ENCODE results near the gene KCNG3. TPM values are rescaled to one million over a fixed set of nuclear protein-coding genes. Genes with fewer than 3 reads are reported as not detected.

KCNG3 gene
- total RNA-seq, 1 donor from 2014 or later = 0.79 TPM

GRCh38 chr2:42457011-42457410 lies 36.8 kb downstream of the KCNG3 start:
- Histone ChIP-seq H3K36me3 (ENCODE audit: control insufficient read depth, insufficient read depth, low read length) (no peaks in the 10 kb centered on the region), H3K27me3 (ENCODE audit: control insufficient read depth, insufficient read depth, low read length) (no peaks in the 10 kb centered on the region), H3K4me3 (ENCODE audit: low read depth, low read length) (no peak overlapping the region)
- no peak for DNase-seq (ENCODE audit: low read depth)
- TF ChIP-seq, protein P1, sequence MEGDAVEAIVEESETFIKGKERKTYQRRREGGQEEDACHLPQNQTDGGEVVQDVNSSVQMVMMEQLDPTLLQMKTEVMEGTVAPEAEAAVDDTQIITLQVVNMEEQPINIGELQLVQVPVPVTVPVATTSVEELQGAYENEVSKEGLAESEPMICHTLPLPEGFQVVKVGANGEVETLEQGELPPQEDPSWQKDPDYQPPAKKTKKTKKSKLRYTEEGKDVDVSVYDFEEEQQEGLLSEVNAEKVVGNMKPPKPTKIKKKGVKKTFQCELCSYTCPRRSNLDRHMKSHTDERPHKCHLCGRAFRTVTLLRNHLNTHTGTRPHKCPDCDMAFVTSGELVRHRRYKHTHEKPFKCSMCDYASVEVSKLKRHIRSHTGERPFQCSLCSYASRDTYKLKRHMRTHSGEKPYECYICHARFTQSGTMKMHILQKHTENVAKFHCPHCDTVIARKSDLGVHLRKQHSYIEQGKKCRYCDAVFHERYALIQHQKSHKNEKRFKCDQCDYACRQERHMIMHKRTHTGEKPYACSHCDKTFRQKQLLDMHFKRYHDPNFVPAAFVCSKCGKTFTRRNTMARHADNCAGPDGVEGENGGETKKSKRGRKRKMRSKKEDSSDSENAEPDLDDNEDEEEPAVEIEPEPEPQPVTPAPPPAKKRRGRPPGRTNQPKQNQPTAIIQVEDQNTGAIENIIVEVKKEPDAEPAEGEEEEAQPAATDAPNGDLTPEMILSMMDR (IDR thresholded peaks at IDR 0.05; ENCODE audit: insufficient read depth, low read length, poor library complexity, severe bottlenecking) = no peak

DNA sequence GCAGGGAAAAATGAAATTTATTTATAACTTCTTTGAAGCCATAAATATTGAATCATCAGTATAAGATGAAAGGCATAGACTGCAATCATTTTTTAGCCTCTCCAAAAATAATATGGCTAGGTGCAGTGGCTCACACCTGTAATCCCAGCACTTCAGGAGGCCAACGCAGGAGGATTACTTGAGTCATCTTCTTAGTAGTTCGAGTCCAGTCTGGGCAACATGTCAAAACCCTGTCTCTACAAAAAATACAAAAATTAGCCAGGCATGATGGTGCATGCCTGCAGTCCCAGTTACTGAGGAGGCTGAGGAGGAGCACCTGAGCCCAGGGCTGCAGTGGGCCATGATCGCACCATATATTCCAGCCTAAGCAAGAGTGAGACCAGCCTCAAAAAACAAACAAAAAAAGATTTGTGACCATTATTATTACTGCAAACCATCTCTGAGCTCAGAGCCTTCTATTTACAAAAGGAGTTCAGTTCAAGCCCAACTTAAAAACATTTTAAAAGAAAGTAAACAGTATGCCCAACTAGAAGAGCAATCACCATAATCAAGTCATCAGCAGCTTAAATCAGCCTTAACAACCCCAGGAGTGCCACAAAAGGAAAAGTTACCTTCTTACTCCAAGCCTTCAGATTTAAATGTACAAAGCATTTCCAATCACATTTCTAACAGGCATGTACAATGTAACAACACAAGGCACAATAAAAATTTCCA lies 37.5 kb downstream of the KCNG3 start:
- Histone ChIP-seq H3K27me3 (ENCODE audit: control insufficient read depth, insufficient read depth, low read length) (no peaks in the 10 kb centered on the region), H3K36me3 (ENCODE audit: control insufficient read depth, insufficient read depth, low read length) (no peaks in the 10 kb centered on the region), H3K4me3 (ENCODE audit: low read depth, low read length) (no peak overlapping the region)
- no peak for DNase-seq (ENCODE audit: low read depth)
- TF ChIP-seq, protein P1 (IDR thresholded peaks at IDR 0.05; ENCODE audit: insufficient read depth, low read length, poor library complexity, severe bottlenecking) = no peak

GRCh38 chr2:42452545-42452944 lies 41.2 kb downstream of the KCNG3 start:
- Histone ChIP-seq H3K27me3 (ENCODE audit: control insufficient read depth, insufficient read depth, low read length) (no peaks in the 10 kb centered on the region), H3K4me3 (ENCODE audit: low read depth, low read length) (no peak overlapping the region), H3K36me3 (ENCODE audit: control insufficient read depth, insufficient read depth, low read length) (no peaks in the 10 kb centered on the region)
- TF ChIP-seq, protein P1 (IDR thresholded peaks at IDR 0.05; ENCODE audit: insufficient read depth, low read length, poor library complexity, severe bottlenecking) = no peak
- DNase-seq (ENCODE audit: low read depth) = no peak

DNA sequence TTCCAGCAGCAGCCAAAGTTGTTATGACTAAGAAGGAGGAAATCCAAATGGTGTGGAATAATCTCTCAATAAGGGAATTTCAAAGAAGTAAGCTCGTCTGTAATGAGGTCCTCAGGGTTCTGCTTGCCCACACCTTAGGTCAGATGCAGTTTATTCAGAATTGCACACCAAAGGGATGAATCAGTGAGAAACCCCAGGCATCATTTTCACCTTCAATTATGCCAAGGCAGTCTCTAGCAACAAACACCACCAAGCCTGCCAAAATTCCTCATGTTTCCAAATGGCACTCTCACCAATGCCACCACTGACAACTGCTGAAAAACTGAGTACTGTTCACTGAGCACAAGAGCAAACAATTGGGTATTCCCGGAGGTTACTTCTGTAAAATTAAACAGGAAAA lies 43.6 kb downstream of the KCNG3 start:
- TF ChIP-seq, protein P1 (IDR thresholded peaks at IDR 0.05; ENCODE audit: insufficient read depth, low read length, poor library complexity, severe bottlenecking) = no peak
- H3K4me3 ChIP-seq (ENCODE audit: low read depth, low read length) = no peak overlapping the region
- peak; percentile 41 for DNase-seq (ENCODE audit: low read depth)
- H3K36me3 ChIP-seq (ENCODE audit: control insufficient read depth, insufficient read depth, low read length) = no peaks in the 10 kb centered on the region
- no peaks in the 10 kb centered on the region for H3K27me3 ChIP-seq (ENCODE audit: control insufficient read depth, insufficient read depth, low read length)

- Histone ChIP-seq H3K27me3 (ENCODE audit: control insufficient read depth, insufficient read depth, low read length) (no peaks in the 10 kb centered on the region), H3K4me3 (ENCODE audit: low read depth, low read length) (no peak overlapping the region), H3K36me3 (ENCODE audit: control insufficient read depth, insufficient read depth, low read length) (no peaks in the 10 kb centered on the region)
- no peak for DNase-seq (ENCODE audit: low read depth)
- TF ChIP-seq, protein P1 (IDR thresholded peaks at IDR 0.05; ENCODE audit: insufficient read depth, low read length, poor library complexity, severe bottlenecking) = no peak
These were observed 44.4 kb downstream of the KCNG3 start for GRCh38 chr2:42449163-42450087.

All from kidney epithelial cell (primary cell).